H9 (cell line): ENCODE data around the gene NEDD4L. TPM values are rescaled to one million over a fixed set of nuclear protein-coding genes. Genes with fewer than 3 reads are reported as not detected.

ENCODE experiments used
- DNase-seq: peaks from one replicate; pipeline ENCODE4 v3.0.0-alpha.2; 2017
- H2AFZ ChIP-seq: one replicate; pipeline ENCODE4 v1.6.1; 2013; ENCODE audit warnings: mild to moderate bottlenecking, low read length, control low read depth, moderate library complexity
- H2AK5ac ChIP-seq: 2 replicates; pipeline ENCODE4 v1.6.1; 2013; ENCODE audit warnings: low read length, control low read depth, mixed read lengths; ENCODE audit not compliant: insufficient read length
- H2BK120ac ChIP-seq: one replicate; pipeline ENCODE4 v1.6.1; 2013; ENCODE audit warnings: low read depth, mild to moderate bottlenecking, low read length, control low read depth, inconsistent platforms; ENCODE audit not compliant: poor library complexity, severe bottlenecking
- H2BK12ac ChIP-seq: 2 replicates; pipeline ENCODE4 v1.6.1; 2013; ENCODE audit warnings: low read length, control low read depth, mixed read lengths, low read depth; ENCODE audit not compliant: insufficient read length
- H2BK15ac ChIP-seq: 2 replicates; pipeline ENCODE4 v1.6.1; 2013; ENCODE audit warnings: low read depth, low read length, control low read depth
- H2BK20ac ChIP-seq: one replicate; pipeline ENCODE4 v1.6.1; 2013; ENCODE audit warnings: low read depth, mild to moderate bottlenecking, low read length, control low read depth, inconsistent platforms; ENCODE audit not compliant: poor library complexity, severe bottlenecking
- H2BK5ac ChIP-seq: 2 replicates; pipeline ENCODE4 v1.6.1; 2013; ENCODE audit warnings: low read length, control low read depth, mixed read lengths; ENCODE audit not compliant: insufficient read length
- H3K14ac ChIP-seq: 2 replicates; pipeline ENCODE4 v1.6.1; 2013; ENCODE audit warnings: low read length, control low read depth; ENCODE audit not compliant: insufficient read depth
- H3K18ac ChIP-seq: 2 replicates; pipeline ENCODE4 v1.6.1; 2013; ENCODE audit warnings: low read depth, mild to moderate bottlenecking, mixed read lengths, low read length, control low read depth; ENCODE audit not compliant: insufficient read length
- H3K23ac ChIP-seq: 2 replicates; pipeline ENCODE4 v1.6.1; 2013; ENCODE audit warnings: low read length, control low read depth, mixed read lengths, low read depth; ENCODE audit not compliant: insufficient read length
- H3K23me2 ChIP-seq: 2 replicates; pipeline ENCODE4 v1.6.1; 2013; ENCODE audit warnings: low read depth, mild to moderate bottlenecking, mixed read lengths, low read length, control low read depth; ENCODE audit not compliant: insufficient read length, poor library complexity, severe bottlenecking
- H3K27ac ChIP-seq: 2 replicates; pipeline ENCODE4 v1.5.1; 2013; ENCODE audit warnings: low read length, control low read depth, mixed read lengths, low read depth; ENCODE audit not compliant: insufficient read length
- H3K27me3 ChIP-seq: 2 replicates; pipeline ENCODE4 v1.6.1; 2013; ENCODE audit warnings: low read length, control low read depth, inconsistent platforms; ENCODE audit not compliant: insufficient read depth
- H3K4ac ChIP-seq: 2 replicates; pipeline ENCODE4 v1.6.1; 2013; ENCODE audit warnings: low read depth, mild to moderate bottlenecking, control low read depth, inconsistent platforms, low read length, moderate library complexity
- H3K4me1 ChIP-seq: 2 replicates; pipeline ENCODE4 v1.6.1; 2013; ENCODE audit warnings: low read length, control low read depth, inconsistent platforms; ENCODE audit not compliant: insufficient read depth
- H3K4me2 ChIP-seq: 2 replicates; pipeline ENCODE4 v1.6.1; 2013; ENCODE audit warnings: low read length, control low read depth, mixed read lengths; ENCODE audit not compliant: insufficient read length, insufficient read depth
- H3K56ac ChIP-seq: 2 replicates; pipeline ENCODE4 v1.6.1; 2013; ENCODE audit warnings: low read depth, mild to moderate bottlenecking, mixed read lengths, low read length, control low read depth; ENCODE audit not compliant: insufficient read length
- H3K79me1 ChIP-seq: 2 replicates; pipeline ENCODE4 v1.6.1; 2013; ENCODE audit warnings: low read depth, mild to moderate bottlenecking, moderate library complexity, low read length, control low read depth, inconsistent platforms; ENCODE audit not compliant: insufficient read depth, poor library complexity, severe bottlenecking
- H3K79me2 ChIP-seq: 2 replicates; pipeline ENCODE4 v1.6.1; 2013; ENCODE audit warnings: low read length, control low read depth, inconsistent platforms; ENCODE audit not compliant: insufficient read depth
- H3K9ac ChIP-seq: 2 replicates; pipeline ENCODE4 v1.6.1; 2013; ENCODE audit warnings: low read length, control low read depth, mixed read lengths; ENCODE audit not compliant: insufficient read length; ENCODE audit errors: extremely low read depth
- H3K9me3 ChIP-seq: one replicate; pipeline ENCODE4 v1.6.1; 2013; ENCODE audit warnings: low read depth, low read length, inconsistent platforms; ENCODE audit not compliant: control insufficient read depth
- H3T11ph ChIP-seq: one replicate; pipeline ENCODE4 v1.6.1; 2013; ENCODE audit warnings: mild to moderate bottlenecking, low read length, control low read depth, inconsistent platforms
- H4K20me1 ChIP-seq: one replicate; pipeline ENCODE4 v1.6.1; 2013; ENCODE audit not compliant: control insufficient read depth, insufficient read length, insufficient read depth
- H4K5ac ChIP-seq: 2 replicates; pipeline ENCODE4 v1.6.1; 2013; ENCODE audit warnings: low read depth, mild to moderate bottlenecking, mixed read lengths, low read length, control low read depth; ENCODE audit not compliant: insufficient read length
- H4K8ac ChIP-seq: replicated peaks from 2 replicates; pipeline ENCODE4 v1.6.1; 2013; ENCODE audit warnings: low read length, control low read depth, mixed read lengths, low read depth; ENCODE audit not compliant: insufficient read length
- H4K91ac ChIP-seq: 2 replicates; pipeline ENCODE4 v1.6.1; 2013; ENCODE audit warnings: low read depth, mild to moderate bottlenecking, moderate library complexity, mixed read lengths, low read length, control low read depth; ENCODE audit not compliant: insufficient read length
- H3K27ac Mint-ChIP-seq, 3 experiments: 2 replicates in 2 of 3; 3 replicates in 1 of 3; pipeline ENCODE4 v1.8.0; 2020 to 2021; ENCODE audit warnings: mixed read lengths in 3 of 3, mild to moderate bottlenecking in 1 of 3, moderate library complexity in 1 of 3
- H3K27me3 Mint-ChIP-seq: 2 replicates; pipeline ENCODE4 v1.8.0; 2021; ENCODE audit warnings: low read depth, mild to moderate bottlenecking, moderate library complexity, mixed read lengths
- H3K36me3 Mint-ChIP-seq, 3 experiments: 2 replicates in 2 of 3; 3 replicates in 1 of 3; pipeline ENCODE4 v1.8.0; 2020 to 2021; ENCODE audit warnings: low read depth in 3 of 3, mixed read lengths in 3 of 3; ENCODE audit not compliant: insufficient read depth in 1 of 3
- H3K4me1 Mint-ChIP-seq, 2 experiments: 2 replicates each; pipeline ENCODE4 v1.8.0; 2020; ENCODE audit warnings: mixed read lengths in 2 of 2
- H3K4me3 Mint-ChIP-seq, 2 experiments: 2 replicates in 1 of 2; 3 replicates in 1 of 2; pipeline ENCODE4 v1.8.0; 2020 to 2021; ENCODE audit warnings: mild to moderate bottlenecking in 2 of 2, mixed read lengths in 2 of 2, moderate library complexity in 1 of 2
- H3K9me3 Mint-ChIP-seq, 2 experiments: 2 replicates in 1 of 2; 3 replicates in 1 of 2; pipeline ENCODE4 v1.8.0; 2020; ENCODE audit warnings: mild to moderate bottlenecking in 2 of 2, mixed read lengths in 2 of 2, moderate library complexity in 1 of 2
- WGBS: extraction: QIAGEN DNeasy Blood & Tissue Kit; methylation state at CpG from one replicate; pipeline ENCODE4 v1.1.7; 2013; ENCODE audit warnings: missing lambda C conversion rate, low lambda C conversion rate, mixed read lengths; ENCODE audit not compliant: insufficient read length; ENCODE audit errors: extremely low coverage; 5-methylcytosine and 5-hydroxymethylcytosine counted together
- total RNA-seq: library from RNA; stranded (reverse); gene quantifications from 2 replicates; pipeline ENCODE4 v1.2.1, GENCODE V29; 2021
- TF ChIP-seq, protein P1 (sequence below): fragments of 200-600 bp; sonication (generic); conservative IDR thresholded peaks from 3 replicates; pipeline ENCODE4 v1.8.0; 2021; ENCODE audit warnings: antibody characterized with exemption, mild to moderate bottlenecking

Gene NEDD4L
- total RNA-seq, 1 experiment from 2014 or later: 76.3 TPM

DNA sequence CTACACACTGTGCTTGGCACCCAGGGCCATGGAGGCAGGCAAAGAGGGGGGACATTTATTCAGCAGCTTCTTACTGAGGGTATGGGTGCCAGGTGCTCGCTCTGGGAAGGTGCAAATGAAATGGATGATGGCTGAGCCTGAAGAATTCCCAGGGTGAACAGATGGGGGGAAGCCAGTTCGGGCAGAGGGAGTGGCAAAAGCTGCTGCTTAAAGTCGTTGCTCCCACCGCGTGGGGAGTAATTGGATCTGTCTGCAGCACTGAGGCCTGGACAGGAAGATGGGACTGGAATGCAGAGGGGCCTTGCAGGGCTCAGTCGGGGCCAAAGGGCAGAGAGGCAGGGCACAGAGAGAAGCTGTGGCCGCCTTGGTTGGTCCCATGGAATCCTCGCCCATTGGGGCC, 51.2 kb downstream of the NEDD4L start:
- no peak for DNase-seq
- Histone ChIP-seq H4K8ac (no peak overlapping the region), H3K9me3 (no peaks in the 10 kb centered on the region), H4K91ac (no peak overlapping the region), H3K14ac (no peak overlapping the region; the same call in 1 of the 2 replicates), H3K18ac (no peak overlapping the region), H2BK5ac (no peak overlapping the region), H3T11ph (no peak overlapping the region), H3K27ac (no peak overlapping the region), H3K79me1 (no peaks in the 10 kb centered on the region), H2AK5ac (no peak overlapping the region), H4K5ac (no peak overlapping the region), H3K9ac (no peak overlapping the region), H4K20me1 (no peaks in the 10 kb centered on the region), H3K4ac (no peak overlapping the region), H3K56ac (no peak overlapping the region), H3K4me2 (no peak overlapping the region), H3K27me3 (no peaks in the 10 kb centered on the region), H2BK12ac (no peak overlapping the region), H3K79me2 (peaks cover 4% of the 10 kb centered on the region; the same call in 1 of the 2 replicates), H3K23me2 (no peaks in the 10 kb centered on the region), H2BK15ac (no peak overlapping the region), H2BK20ac (no peak overlapping the region), H3K23ac (no peak overlapping the region), H2AFZ (no peak overlapping the region), H3K4me1 (peaks cover 21% of the 10 kb centered on the region; the same call in 1 of the 2 replicates), H2BK120ac (no peak overlapping the region)
- no peaks in the 10 kb centered on the region for H3K27me3 Mint-ChIP-seq
- H3K27ac Mint-ChIP-seq: peak overlapping the region; percentile 57 to 79 (median 64); a peak in 5 of 7 replicates
- TF ChIP-seq, protein P1, sequence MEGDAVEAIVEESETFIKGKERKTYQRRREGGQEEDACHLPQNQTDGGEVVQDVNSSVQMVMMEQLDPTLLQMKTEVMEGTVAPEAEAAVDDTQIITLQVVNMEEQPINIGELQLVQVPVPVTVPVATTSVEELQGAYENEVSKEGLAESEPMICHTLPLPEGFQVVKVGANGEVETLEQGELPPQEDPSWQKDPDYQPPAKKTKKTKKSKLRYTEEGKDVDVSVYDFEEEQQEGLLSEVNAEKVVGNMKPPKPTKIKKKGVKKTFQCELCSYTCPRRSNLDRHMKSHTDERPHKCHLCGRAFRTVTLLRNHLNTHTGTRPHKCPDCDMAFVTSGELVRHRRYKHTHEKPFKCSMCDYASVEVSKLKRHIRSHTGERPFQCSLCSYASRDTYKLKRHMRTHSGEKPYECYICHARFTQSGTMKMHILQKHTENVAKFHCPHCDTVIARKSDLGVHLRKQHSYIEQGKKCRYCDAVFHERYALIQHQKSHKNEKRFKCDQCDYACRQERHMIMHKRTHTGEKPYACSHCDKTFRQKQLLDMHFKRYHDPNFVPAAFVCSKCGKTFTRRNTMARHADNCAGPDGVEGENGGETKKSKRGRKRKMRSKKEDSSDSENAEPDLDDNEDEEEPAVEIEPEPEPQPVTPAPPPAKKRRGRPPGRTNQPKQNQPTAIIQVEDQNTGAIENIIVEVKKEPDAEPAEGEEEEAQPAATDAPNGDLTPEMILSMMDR: no peak
- H3K4me3 Mint-ChIP-seq: no peak overlapping the region
- WGBS: no CpG with 5 or more reads among the region's 8 CpGs
- H3K36me3 Mint-ChIP-seq: peaks cover 0 to 2% (median 0%) of the 10 kb centered on the region in 3 experiments; a peak in 2 of 7 replicates
- H3K9me3 Mint-ChIP-seq: no peaks in the 10 kb centered on the region
- peaks cover 73% of the 10 kb centered on the region in 2 experiments for H3K4me1 Mint-ChIP-seq
